IPS-NIHi7 (cell line): ENCODE data around the gene SLC12A3.
A peak's percentile ranks its signal among the peaks of the same experiment; 100 is the strongest.

Source experiments
- DNase-seq: peaks from one replicate; pipeline ENCODE4 v3.0.0; 2012; ENCODE audit warnings: mixed read lengths; ENCODE audit errors: extremely low spot score

The SLC12A3 gene

GRCh38 chr16:56943761-56944375 lies 78.9 kb downstream of the SLC12A3 start:
- no peak for DNase-seq

- DNase-seq, result no peak
Measured at GRCh38 chr16:56944954-56945839, 80.2 kb downstream of the SLC12A3 start.

- DNase-seq, result no peak
Measured at GRCh38 chr16:56945847-56946527, 81.0 kb downstream of the SLC12A3 start.

- no peak for DNase-seq
Measured at GRCh38 chr16:56946767-56947603, 82.0 kb downstream of the SLC12A3 start.

GRCh38 chr16:56947604-56947995 lies 82.6 kb downstream of the SLC12A3 start:
- no peak for DNase-seq

- DNase-seq, result no peak
Measured at GRCh38 chr16:56948234-56948633, 83.2 kb downstream of the SLC12A3 start.

GRCh38 chr16:56950051-56950450 lies 85.0 kb downstream of the SLC12A3 start:
- no peak for DNase-seq

GRCh38 chr16:56950455-56950854 lies 85.4 kb downstream of the SLC12A3 start:
- no peak for DNase-seq

- peak; percentile 83 for DNase-seq
Measured at GRCh38 chr16:56950881-56951771, 86.1 kb downstream of the SLC12A3 start.

- DNase-seq, result no peak
Measured at GRCh38 chr16:56953006-56953405, 88.0 kb downstream of the SLC12A3 start.

- DNase-seq, result no peak
Measured at GRCh38 chr16:56956076-56956475, 91.1 kb downstream of the SLC12A3 start.

- DNase-seq, result no peak
Measured at GRCh38 chr16:56956756-56957155, 91.7 kb downstream of the SLC12A3 start.

- no peak for DNase-seq
Measured at GRCh38 chr16:56960681-56961281, 95.8 kb downstream of the SLC12A3 start.

- no peak for DNase-seq
Measured at GRCh38 chr16:56961386-56961785, 96.4 kb downstream of the SLC12A3 start.

- DNase-seq, result no peak
Measured at GRCh38 chr16:56961851-56962281, 96.9 kb downstream of the SLC12A3 start, which contains the start of gene CETP. TSS of gene CETP (plus strand) at chr16:56961950. CDS start at chr16:56961980, 30 bp downstream.

- DNase-seq, result peak; percentile 95
Measured at GRCh38 chr16:56964243-56965148, 99.5 kb downstream of the SLC12A3 start.
